Upper lobe of left lung (tissue), 4 donors: ENCODE results near the gene ILDR2.

ENCODE experiments used
- CTCF ChIP-seq, 6 experiments: fragments of 450-650 bp in 4 of 6; fragments of 200-600 bp in 2 of 6; sonication (generic) in 2 of 6; IDR thresholded peaks; one replicate each; pipeline ENCODE4 v1.5.1; 2016 to 2019; ENCODE audit warnings: antibody characterized with exemption in 6 of 6
- POLR2A ChIP-seq, 4 donors: fragments of 450-650 bp; IDR thresholded peaks; one replicate each; pipeline ENCODE4 v1.5.1; 2016 to 2017; ENCODE audit warnings: antibody characterized with exemption in 4 of 4, mild to moderate bottlenecking in 2 of 4

GRCh38 chr1:167016100-167016750, 40.9 kb upstream of the ILDR2 start:
- TF ChIP-seq POLR2A (IDR thresholded peaks at IDR 0.05), result no peak
- no peak for TF ChIP-seq CTCF (IDR thresholded peaks at IDR 0.05)
